HG03460 (cell line): ENCODE data around the gene PMS2.
"Not testable (repeated sequence)": the region's sequence is repeated elsewhere in the genome, so short reads cannot be mapped to it uniquely, and the experiment has no call there.

Experiments
- ATAC-seq: cut with Tn5 transposase; IDR thresholded peaks from one replicate; pipeline ENCODE4 v1.9.1; 2021; ENCODE audit not compliant: unreplicated experiment

PMS2 gene, protein sequence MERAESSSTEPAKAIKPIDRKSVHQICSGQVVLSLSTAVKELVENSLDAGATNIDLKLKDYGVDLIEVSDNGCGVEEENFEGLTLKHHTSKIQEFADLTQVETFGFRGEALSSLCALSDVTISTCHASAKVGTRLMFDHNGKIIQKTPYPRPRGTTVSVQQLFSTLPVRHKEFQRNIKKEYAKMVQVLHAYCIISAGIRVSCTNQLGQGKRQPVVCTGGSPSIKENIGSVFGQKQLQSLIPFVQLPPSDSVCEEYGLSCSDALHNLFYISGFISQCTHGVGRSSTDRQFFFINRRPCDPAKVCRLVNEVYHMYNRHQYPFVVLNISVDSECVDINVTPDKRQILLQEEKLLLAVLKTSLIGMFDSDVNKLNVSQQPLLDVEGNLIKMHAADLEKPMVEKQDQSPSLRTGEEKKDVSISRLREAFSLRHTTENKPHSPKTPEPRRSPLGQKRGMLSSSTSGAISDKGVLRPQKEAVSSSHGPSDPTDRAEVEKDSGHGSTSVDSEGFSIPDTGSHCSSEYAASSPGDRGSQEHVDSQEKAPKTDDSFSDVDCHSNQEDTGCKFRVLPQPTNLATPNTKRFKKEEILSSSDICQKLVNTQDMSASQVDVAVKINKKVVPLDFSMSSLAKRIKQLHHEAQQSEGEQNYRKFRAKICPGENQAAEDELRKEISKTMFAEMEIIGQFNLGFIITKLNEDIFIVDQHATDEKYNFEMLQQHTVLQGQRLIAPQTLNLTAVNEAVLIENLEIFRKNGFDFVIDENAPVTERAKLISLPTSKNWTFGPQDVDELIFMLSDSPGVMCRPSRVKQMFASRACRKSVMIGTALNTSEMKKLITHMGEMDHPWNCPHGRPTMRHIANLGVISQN

DNA sequence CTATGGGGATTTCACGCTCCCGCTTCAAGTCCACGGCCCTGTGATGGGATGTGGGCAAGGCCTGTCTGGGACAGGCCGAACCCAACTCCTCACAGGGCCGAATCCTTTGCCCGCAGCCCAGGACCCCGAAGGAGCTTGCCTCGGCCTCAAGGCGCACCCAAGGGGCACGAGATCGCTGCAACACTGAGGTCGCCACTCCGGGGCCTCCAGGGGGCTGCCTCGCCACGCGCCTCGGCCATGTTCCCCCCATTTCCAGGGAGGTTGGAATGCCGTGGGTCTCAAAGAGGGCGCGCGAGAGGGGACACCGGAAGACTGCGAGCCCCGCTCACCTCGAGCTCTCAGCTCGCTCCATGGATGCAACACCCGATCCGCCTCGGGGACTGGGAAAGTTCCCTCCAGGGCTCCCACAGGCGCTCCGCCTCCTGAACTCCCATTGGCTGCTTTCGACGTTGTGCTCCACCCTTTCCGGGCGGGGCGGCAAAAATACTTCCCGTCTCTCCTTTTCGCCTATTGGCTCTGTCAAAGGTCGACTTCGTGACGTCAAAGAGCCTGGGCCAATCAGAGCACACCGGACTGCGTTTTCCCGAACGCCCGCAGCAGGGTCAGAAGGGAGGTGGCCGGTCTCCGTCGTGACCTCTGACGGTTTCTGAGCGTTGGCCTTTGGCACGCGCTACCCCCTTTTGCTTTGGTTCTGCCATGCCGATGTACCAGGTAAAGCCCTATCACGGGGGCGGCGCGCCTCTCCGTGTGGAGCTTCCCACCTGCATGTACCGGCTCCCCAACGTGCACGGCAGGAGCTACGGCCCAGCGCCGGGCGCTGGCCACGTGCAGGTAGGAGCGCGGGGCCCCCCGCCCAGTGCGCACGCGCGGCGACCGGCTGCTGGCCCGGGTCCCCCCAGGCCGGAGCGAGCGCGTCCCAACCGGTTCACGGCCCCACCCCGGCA, at the start of gene PMS2, which contains the start of gene AIMP2:
PMS2 (minus strand) TSS at position 382 of the 944 bp plus-strand sequence; CDS start at position 352, 30 bp downstream.
AIMP2 (plus strand) TSS at position 605 of the 944 bp plus-strand sequence; CDS start at position 697, 92 bp downstream.
- peak; percentile 94 for ATAC-seq

GRCh38 chr7:6057316-6058129, 48.7 kb upstream of the PMS2 start:
- ATAC-seq = no peak

- no peak for ATAC-seq
Measured at GRCh38 chr7:6056616-6057015, 47.8 kb upstream of the PMS2 start.

DNA sequence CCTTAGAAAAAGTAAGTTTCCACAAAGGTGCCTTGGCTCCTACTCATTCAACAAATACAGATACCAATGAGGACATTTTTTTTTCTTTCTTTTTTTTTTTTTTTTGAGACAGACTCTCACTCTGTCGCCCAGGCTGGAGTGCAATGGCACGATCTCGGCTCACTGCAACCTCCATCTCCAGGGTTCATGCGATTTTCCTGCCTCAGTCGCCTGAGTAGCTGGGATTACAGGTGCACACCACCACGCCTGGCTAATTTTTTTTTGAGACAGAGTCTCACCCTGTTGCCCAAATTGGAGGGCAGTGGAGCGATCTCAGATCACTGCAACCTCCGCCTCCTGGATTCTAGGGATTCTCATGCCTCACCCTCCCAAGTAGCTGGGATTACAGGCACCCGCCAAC, 42.3 kb upstream of the PMS2 start:
- ATAC-seq = not testable (repeated sequence)

- no peak for ATAC-seq
Measured at GRCh38 chr7:6049780-6050179, 40.9 kb upstream of the PMS2 start.

DNA sequence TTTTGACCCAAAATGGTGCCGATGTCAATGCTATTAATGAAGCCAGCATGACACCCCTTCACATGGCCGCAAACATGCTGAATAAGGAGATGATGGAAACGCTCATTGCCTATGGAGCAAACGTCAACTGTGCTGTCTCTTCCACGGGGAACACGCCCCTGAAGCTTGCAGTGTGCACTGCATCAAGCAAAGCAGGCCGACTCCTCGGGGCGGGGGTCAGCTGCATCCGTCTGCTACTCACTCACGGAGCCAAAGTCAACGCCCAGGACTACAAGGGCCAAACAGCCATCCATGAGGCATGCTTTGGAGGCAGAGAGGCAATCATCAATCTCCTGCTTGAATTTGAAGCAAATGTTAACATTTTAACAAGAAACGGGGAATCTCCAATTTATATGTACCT, 26.8 kb upstream of the PMS2 start:
- ATAC-seq = no peak

DNA sequence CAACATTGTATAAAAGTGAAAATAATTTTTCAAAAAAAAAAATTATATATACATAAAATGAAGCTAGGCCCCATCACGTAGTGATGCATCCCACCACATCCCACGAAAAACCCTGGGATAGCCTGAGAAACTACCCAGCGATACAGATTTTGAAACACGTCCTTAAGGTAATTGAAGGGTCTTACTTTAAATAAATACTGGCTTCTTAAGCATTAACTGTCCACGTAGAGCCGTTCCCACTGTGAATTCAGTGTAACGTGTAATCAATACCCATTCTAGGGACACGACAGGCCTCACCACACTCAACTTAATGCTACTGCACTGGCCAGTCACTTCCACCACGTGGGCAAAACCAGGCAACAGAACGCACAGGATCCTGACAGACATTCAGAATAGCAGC, 26.3 kb upstream of the PMS2 start:
- ATAC-seq = no peak

DNA sequence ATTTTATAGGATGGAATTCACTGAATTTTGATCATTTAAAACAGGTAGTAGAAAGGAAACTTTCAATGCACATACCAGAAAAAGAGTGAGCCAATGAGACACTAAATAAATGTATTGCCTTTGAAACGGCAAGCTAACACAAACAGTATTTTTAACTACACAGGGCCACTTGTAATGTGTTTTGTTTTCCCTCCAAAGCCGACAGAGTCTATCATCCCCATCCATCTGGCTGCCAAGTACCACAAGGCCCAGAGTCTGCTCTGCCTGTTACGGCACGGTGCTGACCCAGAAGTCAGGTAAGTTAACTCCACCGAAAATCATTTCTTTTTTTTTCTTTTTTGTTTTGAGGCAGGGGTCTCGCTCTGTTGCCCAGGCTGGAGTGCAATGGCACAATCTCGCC, 23.8 kb upstream of the PMS2 start:
- ATAC-seq = no peak

- no peak for ATAC-seq
Measured at GRCh38 chr7:6032167-6032566, 23.3 kb upstream of the PMS2 start.

DNA sequence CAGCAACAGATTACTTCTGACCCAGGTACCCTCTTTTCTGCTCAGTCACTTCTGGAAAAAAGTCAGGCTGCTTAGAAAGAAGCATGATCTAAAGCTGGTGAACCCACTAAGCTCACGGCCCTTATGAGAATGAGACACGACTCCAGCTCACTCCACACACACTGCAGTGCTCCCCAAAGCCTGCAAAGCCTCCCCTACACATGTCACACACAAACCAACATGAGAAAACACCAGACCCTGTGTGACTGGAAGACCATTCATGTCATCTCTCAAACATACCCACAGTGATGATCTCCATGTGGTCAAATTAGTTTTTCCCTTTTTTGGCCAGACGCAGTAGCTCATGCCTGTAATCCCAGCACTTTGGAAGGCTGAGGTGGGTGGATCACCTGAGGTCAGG, 22.7 kb upstream of the PMS2 start:
- no peak for ATAC-seq

DNA sequence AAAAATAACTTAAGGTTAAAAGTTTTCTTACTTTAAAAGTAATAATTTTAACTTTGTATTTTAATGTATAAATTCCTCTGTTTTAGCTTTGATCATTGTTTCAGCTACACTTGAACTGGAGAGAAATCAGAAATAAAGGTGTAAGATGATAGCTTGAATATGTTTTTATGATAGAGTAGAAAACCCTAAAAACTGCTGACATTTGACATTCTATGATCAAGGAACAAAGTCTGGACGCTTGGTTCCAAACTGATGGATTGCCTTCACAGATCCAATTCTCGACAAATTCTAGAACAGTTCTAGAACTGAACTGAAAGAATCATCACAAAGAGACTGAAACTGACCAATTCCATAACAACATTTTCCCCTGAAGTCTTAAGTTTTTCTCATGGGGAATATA, 22.1 kb upstream of the PMS2 start, which contains the start of gene ANKRD61:
ANKRD61 (plus strand) TSS at position 389 of the 400 bp plus-strand sequence; CDS start at position 389, 0 bp downstream.
- ATAC-seq = no peak

- ATAC-seq = no peak
Measured at GRCh38 chr7:6028563-6028962, 19.7 kb upstream of the PMS2 start.

- ATAC-seq = no peak
Measured at GRCh38 chr7:6027806-6028365, 19.0 kb upstream of the PMS2 start.

- no peak for ATAC-seq
Measured at GRCh38 chr7:6026820-6027311, 18.0 kb upstream of the PMS2 start.

- peak; percentile 95 for ATAC-seq
Measured at GRCh38 chr7:6026011-6026819, 17.4 kb upstream of the PMS2 start.

GRCh38 chr7:6023974-6024435, 15.2 kb upstream of the PMS2 start:
- no peak for ATAC-seq

- no peak for ATAC-seq
Measured at GRCh38 chr7:6022707-6023106, 13.9 kb upstream of the PMS2 start.
